Testis (tissue), 3 donors: Measurements from ENCODE around the gene ASB12. TPM values are rescaled to one million over a fixed set of nuclear protein-coding genes. Genes with fewer than 3 reads are reported as not detected.

Source experiments
- DNase-seq: peaks from one replicate; pipeline ENCODE4 v3.0.0-alpha.2; 2019
- H3K27ac ChIP-seq, 2 donors: fragments of 200-600 bp; sonication (generic); one replicate each; pipeline ENCODE4 v1.5.1; 2019
- H3K27me3 ChIP-seq: fragments of 200-600 bp; sonication (generic); one replicate; pipeline ENCODE4 v1.5.1; 2019
- H3K36me3 ChIP-seq: fragments of 200-600 bp; sonication (generic); one replicate; pipeline ENCODE4 v1.5.1; 2017; ENCODE audit warnings: low read depth; ENCODE audit errors: missing control alignments
- H3K4me1 ChIP-seq: fragments of 200-600 bp; sonication (generic); one replicate; pipeline ENCODE4 v1.5.1; 2019
- H3K4me3 ChIP-seq, 2 donors: fragments of 200-600 bp; sonication (generic); one replicate each; pipeline ENCODE4 v1.5.1; 2017 to 2019
- H3K9me3 ChIP-seq: fragments of 200-600 bp; sonication (generic); one replicate; pipeline ENCODE4 v1.5.1; 2017
- POLR2A ChIP-seq: fragments of 450-650 bp; IDR thresholded peaks from one replicate; pipeline ENCODE4 v1.6.1; 2017; ENCODE audit warnings: antibody characterized with exemption, mild to moderate bottlenecking, moderate library complexity
- intact Hi-C: fragments of 100-400 bp; cut with DNase I; formaldehyde crosslinking; loops from one replicate; pipeline ENCODE4 v1.15.1; 2023; ENCODE audit warnings: low total_unique reads
- polyA plus RNA-seq: library from polyadenylated mRNA; stranded (reverse); fragments of 350-450 nt; fragmentation: Illumina TruSeq; extraction: RNeasy Lipid Tissue Mini Kit (QIAGEN cat#74804); gene quantifications from one replicate; pipeline ENCODE4 v1.2.3, GENCODE V29; 2014; ENCODE audit warnings: low read depth, low replicate concordance; ENCODE audit not compliant: insufficient read depth
- small RNA-seq, 2 donors: library from RNA; depleted of rRNA; stranded (forward); fragments of <200 nt; gene quantifications; one replicate each; pipeline ENCODE3, GENCODE V24; 2016
- total RNA-seq, 2 donors: library from RNA; depleted of rRNA; stranded (reverse); fragments of >200 nt; gene quantifications; one replicate each; pipeline ENCODE4 v1.2.3, GENCODE V29; 2016
- TF ChIP-seq, protein P1 (sequence below), 3 experiments: fragments of 450-650 bp in 2 of 3; fragments of 200-600 bp in 1 of 3; sonication (generic) in 1 of 3; IDR thresholded peaks; one replicate each; pipeline ENCODE4 v1.5.1; 2016 to 2019; ENCODE audit warnings: antibody characterized with exemption in 3 of 3, mild to moderate bottlenecking in 2 of 3, moderate library complexity in 1 of 3

Gene ASB12
- total and polyA plus RNA-seq, 3 donors from 2014 or later = 0.31 to 0.67 (median 0.62) TPM

DNA sequence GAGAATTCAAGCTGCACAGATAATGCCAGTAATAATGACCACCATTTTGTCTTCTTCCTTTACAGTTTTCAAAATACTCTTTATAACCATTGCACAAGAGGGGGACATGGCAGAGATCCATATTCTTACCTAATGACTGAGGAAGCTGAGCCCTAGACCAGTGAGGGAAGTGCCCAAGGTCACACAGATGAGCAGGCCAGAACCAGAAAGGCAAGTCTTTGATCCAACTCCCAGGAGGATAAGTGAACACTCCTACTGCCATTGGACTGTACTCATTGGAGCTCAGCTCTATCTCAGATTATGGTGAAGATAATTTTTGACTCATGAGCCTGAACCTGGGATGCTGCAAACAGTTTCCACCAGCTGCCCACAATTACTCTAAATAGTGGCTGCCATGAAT, 53.5 kb downstream of the ASB12 start:
- Histone ChIP-seq H3K36me3 (no peaks in the 10 kb centered on the region), H3K4me1 (no peaks in the 10 kb centered on the region), H3K4me3 (no peak overlapping the region), H3K9me3 (no peaks in the 10 kb centered on the region), H3K27ac (no peak overlapping the region), H3K27me3 (no peaks in the 10 kb centered on the region)
- no peak for DNase-seq
- TF ChIP-seq, protein P1, sequence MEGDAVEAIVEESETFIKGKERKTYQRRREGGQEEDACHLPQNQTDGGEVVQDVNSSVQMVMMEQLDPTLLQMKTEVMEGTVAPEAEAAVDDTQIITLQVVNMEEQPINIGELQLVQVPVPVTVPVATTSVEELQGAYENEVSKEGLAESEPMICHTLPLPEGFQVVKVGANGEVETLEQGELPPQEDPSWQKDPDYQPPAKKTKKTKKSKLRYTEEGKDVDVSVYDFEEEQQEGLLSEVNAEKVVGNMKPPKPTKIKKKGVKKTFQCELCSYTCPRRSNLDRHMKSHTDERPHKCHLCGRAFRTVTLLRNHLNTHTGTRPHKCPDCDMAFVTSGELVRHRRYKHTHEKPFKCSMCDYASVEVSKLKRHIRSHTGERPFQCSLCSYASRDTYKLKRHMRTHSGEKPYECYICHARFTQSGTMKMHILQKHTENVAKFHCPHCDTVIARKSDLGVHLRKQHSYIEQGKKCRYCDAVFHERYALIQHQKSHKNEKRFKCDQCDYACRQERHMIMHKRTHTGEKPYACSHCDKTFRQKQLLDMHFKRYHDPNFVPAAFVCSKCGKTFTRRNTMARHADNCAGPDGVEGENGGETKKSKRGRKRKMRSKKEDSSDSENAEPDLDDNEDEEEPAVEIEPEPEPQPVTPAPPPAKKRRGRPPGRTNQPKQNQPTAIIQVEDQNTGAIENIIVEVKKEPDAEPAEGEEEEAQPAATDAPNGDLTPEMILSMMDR (IDR thresholded peaks at IDR 0.05) = no peak
- TF ChIP-seq POLR2A = no peak
- intact Hi-C loops = no loop called here

Small RNA genes within 50 kb of the gene (small RNA-seq; reads per million reads assigned to genes)
- 0 to 0.09 reads per million in 2 donors for gene RN7SL799P

Other genes starting within 250 kb of the ASB12 start
- gene AMER1, start 24.9 kb downstream of the ASB12 start, total RNA-seq = 1 to 10 TPM; 3.2 to 3.8 TPM
- gene AMER1, start 24.9 kb downstream of the ASB12 start, polyA plus RNA-seq = 1.5 TPM
- 1 to 10 TPM; 2.7 to 3.0 TPM for gene MTMR8, start 164.8 kb upstream of the ASB12 start, total RNA-seq
- 0.47 TPM for gene MTMR8, start 164.8 kb upstream of the ASB12 start, polyA plus RNA-seq